Measurements from ENCODE around the gene DLG5. TPM values are rescaled to one million over a fixed set of nuclear protein-coding genes. Genes with fewer than 3 reads are reported as not detected.

The DLG5 gene
- total RNA-seq, 2 donors from 2014 or later, result 26.0 to 36.7 TPM

- intact Hi-C loops (cut with DNase I, micrococcal nuclease), result no loop called here
- ATAC-seq, result no peak
These were observed 130.1 kb downstream of the DLG5 start for GRCh38 chr10:77796311-77796915.

GRCh38 chr10:77795426-77796055, 131.0 kb downstream of the DLG5 start:
- ATAC-seq, result no peak
- no peak for DNase-seq
- intact Hi-C loops (cut with DNase I, micrococcal nuclease), result no loop called here

More at GRCh38 chr10:77796311-77796915, 130.1 kb downstream of the DLG5 start:
- DNase-seq, result no peak

GRCh38 chr10:77794256-77795142, 132.1 kb downstream of the DLG5 start:
- peak in 1 of 2 donors; percentile 18 for DNase-seq
- intact Hi-C loops (cut with DNase I, micrococcal nuclease), result no loop called here
- ATAC-seq, result no peak

- no peak for ATAC-seq
- no peak for DNase-seq
- intact Hi-C loops (cut with DNase I, micrococcal nuclease), result no loop called here
These were observed 132.7 kb downstream of the DLG5 start for GRCh38 chr10:77793831-77794230.

- intact Hi-C loops (cut with DNase I, micrococcal nuclease), result no loop called here
- ATAC-seq (no peak), DNase-seq (no peak)
These were observed 134.4 kb downstream of the DLG5 start for GRCh38 chr10:77792155-77792554.

- ATAC-seq (no peak), DNase-seq (no peak)
- intact Hi-C loops (cut with DNase I, micrococcal nuclease), result no loop called here
These were observed 135.0 kb downstream of the DLG5 start for GRCh38 chr10:77791506-77791905.

- ATAC-seq (no peak), DNase-seq (no peak)
- intact Hi-C loops (cut with DNase I, micrococcal nuclease), result no loop called here
These were observed 136.7 kb downstream of the DLG5 start for GRCh38 chr10:77789861-77790260.

- intact Hi-C loops (cut with DNase I, micrococcal nuclease), result no loop called here
- DNase-seq (no peak), ATAC-seq (no peak)
These were observed 137.5 kb downstream of the DLG5 start for GRCh38 chr10:77789016-77789415.

GRCh38 chr10:77788496-77789010, 138.0 kb downstream of the DLG5 start:
- intact Hi-C loops (cut with DNase I, micrococcal nuclease), result no loop called here
- no peak for ATAC-seq
- DNase-seq, result no peak

- intact Hi-C loops (cut with DNase I, micrococcal nuclease), result no loop called here
- no peak for ATAC-seq
- DNase-seq, result no peak
These were observed 139.1 kb downstream of the DLG5 start for GRCh38 chr10:77787440-77787839.

- DNase-seq (no peak), ATAC-seq (no peak)
- intact Hi-C loops (cut with DNase I, micrococcal nuclease), result no loop called here
These were observed 141.7 kb downstream of the DLG5 start for GRCh38 chr10:77784856-77785255.

GRCh38 chr10:77782328-77783061, 144.1 kb downstream of the DLG5 start:
- intact Hi-C loops (cut with DNase I, micrococcal nuclease), result no loop called here
- DNase-seq (no peak), ATAC-seq (no peak)

- intact Hi-C loops (cut with DNase I, micrococcal nuclease), result no loop called here
- no peak for ATAC-seq
- DNase-seq, result no peak
These were observed 144.9 kb downstream of the DLG5 start for GRCh38 chr10:77781451-77782327.

- ATAC-seq (no peak), DNase-seq (no peak)
- intact Hi-C loops (cut with DNase I, micrococcal nuclease), result no loop called here
These were observed 146.4 kb downstream of the DLG5 start for GRCh38 chr10:77780180-77780579.

GRCh38 chr10:77776487-77776886, 150.1 kb downstream of the DLG5 start:
- DNase-seq, result no peak
- intact Hi-C loops (cut with DNase I, micrococcal nuclease), result no loop called here
- no peak for ATAC-seq

- no peak for DNase-seq
- no peak for ATAC-seq
- intact Hi-C loops (cut with DNase I, micrococcal nuclease), result no loop called here
These were observed 151.6 kb downstream of the DLG5 start for GRCh38 chr10:77774940-77775391.

GRCh38 chr10:77773631-77774426, 152.7 kb downstream of the DLG5 start:
- DNase-seq, result no peak
- intact Hi-C loops (cut with DNase I, micrococcal nuclease), result no loop called here

More at GRCh38 chr10:77773631-77774426, 152.7 kb downstream of the DLG5 start:
- no peak for ATAC-seq
